Thyroid gland (tissue), 4 donors: Measurements from ENCODE around the gene ITGB2. TPM values are rescaled to one million over a fixed set of nuclear protein-coding genes. Genes with fewer than 3 reads are reported as not detected.

ENCODE experiments used
- DNase-seq, 2 donors: peaks; one replicate each; pipeline ENCODE4 v3.0.0-alpha.2; 2019
- H3K27ac ChIP-seq, 3 donors: fragments of 200-600 bp; sonication (generic); 1 replicate in 2 of 3; 2 replicates in 1 of 3; pipeline ENCODE4 v1.5.1; 2016 to 2019; ENCODE audit warnings: mild to moderate bottlenecking in 1 of 3, moderate library complexity in 1 of 3
- H3K27me3 ChIP-seq: fragments of 200-600 bp; sonication (generic); one replicate; pipeline ENCODE4 v1.5.1; 2019
- H3K36me3 ChIP-seq, 2 donors: fragments of 200-600 bp; sonication (generic); one replicate each; pipeline ENCODE4 v1.5.1; 2016 to 2019
- H3K4me1 ChIP-seq, 2 donors: fragments of 200-600 bp; sonication (generic); one replicate each; pipeline ENCODE4 v1.5.1; 2017 to 2019
- H3K4me3 ChIP-seq, 3 donors: fragments of 200-600 bp; sonication (generic); replicated peaks in 1 of 3; 1 replicate in 2 of 3; 2 replicates in 1 of 3; pipeline ENCODE4 v1.5.1; 2016; ENCODE audit warnings: mild to moderate bottlenecking in 1 of 3
- H3K9me3 ChIP-seq: fragments of 200-600 bp; sonication (generic); one replicate; pipeline ENCODE4 v1.5.1; 2017
- CTCF ChIP-seq, 6 experiments: fragments of 200-600 bp in 3 of 6; fragments of 450-650 bp in 3 of 6; sonication (generic) in 3 of 6; IDR thresholded peaks; one replicate each; pipeline ENCODE4 v1.5.1; 2016 to 2019; ENCODE audit warnings: antibody characterized with exemption in 6 of 6, mild to moderate bottlenecking in 2 of 6, inconsistent platforms in 1 of 6, moderate library complexity in 1 of 6
- POLR2A ChIP-seq, 2 donors: fragments of 450-650 bp; IDR thresholded peaks; one replicate each; pipeline ENCODE4 v1.6.1; 2017; ENCODE audit warnings: antibody characterized with exemption in 2 of 2, mild to moderate bottlenecking in 2 of 2, moderate library complexity in 1 of 2
- WGBS, 2 donors: methylation state at CpG; one replicate each; pipeline ENCODE4 v1.1.5; 2017; 5-methylcytosine and 5-hydroxymethylcytosine counted together
- intact Hi-C: fragments of 100-400 bp; cut with DNase I; formaldehyde crosslinking; loops from one replicate; pipeline ENCODE4 v1.15.1; 2023
- total RNA-seq, 4 donors: library from RNA; depleted of rRNA; stranded (reverse); fragments of >200 nt; gene quantifications; one replicate each; pipeline ENCODE4 v1.2.3, GENCODE V29; 2016

The ITGB2 gene
- total RNA-seq, 4 donors from 2014 or later = 18.4 to 79.4 (median 27.5) TPM

DNA sequence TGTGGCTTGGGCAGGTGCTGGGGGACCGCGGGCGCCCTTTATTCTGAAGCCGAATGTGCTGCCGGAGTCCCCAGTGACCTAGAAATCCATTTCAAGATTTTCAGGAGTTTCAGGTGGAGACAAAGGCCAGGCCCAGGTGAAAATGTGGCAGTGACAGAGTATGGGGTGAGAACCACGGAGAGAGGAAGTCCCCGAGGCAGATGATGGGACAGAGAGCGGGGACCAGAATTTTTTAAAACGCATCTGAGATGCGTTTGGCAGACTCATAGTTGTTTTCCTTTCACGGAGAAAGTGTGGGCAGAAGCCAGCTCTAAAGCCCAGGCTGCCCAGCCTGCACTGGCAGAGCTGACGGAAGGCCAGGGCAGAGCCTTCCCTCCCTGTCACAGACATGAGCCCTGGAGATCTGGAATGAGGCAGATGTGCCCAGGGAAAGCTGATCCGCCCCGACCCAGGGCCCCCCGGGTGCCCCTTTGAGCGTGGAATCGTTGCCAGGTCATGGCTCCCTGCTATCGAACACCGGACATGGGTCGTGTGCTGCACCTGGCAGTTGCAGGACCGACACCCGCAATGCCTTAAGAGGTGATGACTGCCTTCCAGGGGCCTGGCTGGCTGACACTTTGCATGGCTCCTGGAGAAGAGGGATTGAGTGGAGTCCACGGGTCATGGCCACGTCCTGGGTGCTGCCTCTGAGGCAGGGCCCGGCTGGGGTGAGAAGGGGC, 12.7 kb upstream of the ITGB2 start:
- TF ChIP-seq CTCF (IDR thresholded peaks at IDR 0.05) = no peak
- no peak for TF ChIP-seq POLR2A (IDR thresholded peaks at IDR 0.05)
- WGBS, 2 donors = 65 to 77% methylated on average over 20 to 22 of the region's 25 CpGs
- H3K4me3 ChIP-seq = no peak overlapping the region
- intact Hi-C loops = loop anchor here (10.0 kb wide), 1 partner anchor 119 kb away; the partner anchor contains the start of gene SUMO3
- peaks cover 12 to 19% of the 10 kb centered on the region in 2 donors for H3K4me1 ChIP-seq
- H3K27ac ChIP-seq = no peak overlapping the region
- peaks cover 18% of the 10 kb centered on the region for H3K27me3 ChIP-seq
- no peaks in the 10 kb centered on the region for H3K9me3 ChIP-seq
- DNase-seq = no peak
- no peaks in the 10 kb centered on the region for H3K36me3 ChIP-seq

DNA sequence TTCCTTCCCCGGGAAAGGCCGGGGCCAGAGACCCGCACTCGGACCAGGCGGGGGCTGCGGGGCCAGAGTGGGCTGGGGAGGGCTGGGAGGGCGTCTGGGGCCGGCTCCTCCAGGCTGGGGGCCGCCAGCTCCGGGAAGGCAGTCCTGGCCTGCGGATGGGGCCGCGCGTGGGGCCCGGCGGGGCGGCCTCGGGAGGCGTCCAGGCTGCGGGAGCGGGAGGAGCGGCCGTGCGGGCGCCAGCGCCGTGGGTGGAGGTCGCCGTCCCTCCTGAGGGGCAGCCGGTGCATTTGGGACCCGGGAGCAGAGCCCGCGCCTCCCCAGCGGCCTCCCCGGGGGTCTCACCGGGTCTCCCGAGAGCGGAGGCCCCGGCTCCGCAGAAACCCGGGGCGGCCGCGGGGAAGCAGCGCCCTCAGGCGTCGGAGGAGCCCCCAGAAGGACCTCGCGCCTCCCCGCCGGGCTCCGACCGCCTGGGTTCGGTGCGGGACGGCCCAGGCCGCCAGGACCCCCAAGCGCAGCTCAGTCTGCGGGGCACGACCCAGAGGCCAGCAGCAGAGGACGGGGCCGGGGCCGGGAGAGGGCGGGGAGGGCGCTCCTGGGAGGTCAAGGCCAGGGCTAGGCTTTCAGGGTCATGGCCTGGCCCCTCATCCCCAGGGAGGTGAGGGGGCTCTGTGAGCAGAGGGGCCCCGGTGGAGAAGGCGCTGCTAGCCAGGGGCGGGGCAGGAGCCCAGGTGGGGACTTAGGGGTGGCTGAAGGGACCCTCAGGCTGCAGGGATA, 11.9 kb upstream of the ITGB2 start:
- H3K27ac ChIP-seq = no peak overlapping the region
- H3K9me3 ChIP-seq = no peaks in the 10 kb centered on the region
- no peaks in the 10 kb centered on the region for H3K36me3 ChIP-seq
- DNase-seq = no peak
- H3K4me1 ChIP-seq = peaks cover 12 to 26% of the 10 kb centered on the region in 2 donors
- TF ChIP-seq POLR2A (IDR thresholded peaks at IDR 0.05) (no peak), CTCF (IDR thresholded peaks at IDR 0.05) (peak in 3 of 6 experiments; percentile 41 to 51 (median 43))
- intact Hi-C loops = loop anchor here (10.0 kb wide), 1 partner anchor 118 kb away; the partner anchor contains the start of gene SUMO3
- peak overlapping the region in 1 of 3 donors; percentile 32 for H3K4me3 ChIP-seq
- H3K27me3 ChIP-seq = peaks cover 18% of the 10 kb centered on the region
- whole genome bisulfite sequencing, 2 donors = 6 to 25% methylated on average over 4 to 10 of the region's 68 CpGs

DNA sequence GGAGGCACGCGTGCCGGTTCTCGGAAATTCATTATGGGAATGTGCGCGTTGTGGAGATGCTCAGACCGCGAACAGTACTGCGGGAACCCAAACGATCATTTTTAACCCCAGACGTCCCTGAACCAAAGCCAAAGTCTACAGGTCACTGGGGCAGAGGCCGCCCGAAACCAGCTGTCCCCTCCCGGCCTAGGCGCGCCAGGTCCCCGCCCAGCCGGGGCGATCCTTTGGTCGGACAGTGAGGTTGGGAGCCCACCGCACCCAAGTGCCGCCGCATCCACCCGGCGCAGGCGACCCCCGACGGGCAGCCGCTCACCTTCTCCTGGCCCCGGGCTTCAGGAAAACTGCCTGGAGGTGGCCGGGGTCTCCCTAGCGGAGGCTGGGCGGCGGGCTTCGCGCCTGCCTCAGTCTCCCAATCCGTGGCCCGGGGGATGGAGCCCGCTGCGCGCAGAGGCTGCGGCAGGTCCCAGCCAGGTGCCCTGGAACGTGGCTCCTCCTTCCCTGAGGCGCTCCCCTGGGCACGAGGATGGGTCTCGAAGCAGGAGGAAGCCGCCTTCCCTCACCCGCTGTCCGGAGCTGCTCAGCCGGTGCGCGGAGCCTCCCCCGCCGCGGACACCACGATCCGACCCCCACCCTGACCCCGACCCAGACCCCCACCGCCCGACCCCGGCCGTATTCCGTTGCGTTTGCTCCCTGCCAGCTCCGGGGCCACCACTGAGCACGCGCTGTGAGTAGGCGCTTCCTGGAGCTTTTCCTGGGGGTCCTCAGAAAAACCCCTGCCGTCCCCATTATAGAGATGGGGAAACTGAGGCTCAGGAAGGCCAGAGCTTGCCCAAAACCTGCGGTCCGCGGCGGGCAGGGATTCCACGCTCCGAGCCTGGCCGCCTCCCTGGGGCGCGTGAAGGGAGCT, 11.1 kb upstream of the ITGB2 start:
- H3K27me3 ChIP-seq = peaks cover 18% of the 10 kb centered on the region
- H3K27ac ChIP-seq = no peak overlapping the region
- intact Hi-C loops = loop anchor here (10.0 kb wide), 1 partner anchor 117 kb away; the partner anchor contains the start of gene SUMO3

GRCh38 chr21:44931137-44931500, 10.4 kb upstream of the ITGB2 start:
- intact Hi-C loops = loop anchor here (10.0 kb wide), 1 partner anchor 116 kb away; the partner anchor contains the start of gene SUMO3
- no peak for DNase-seq
- H3K9me3 ChIP-seq = no peaks in the 10 kb centered on the region
- no peak overlapping the region for H3K4me3 ChIP-seq
- no peak overlapping the region for H3K27ac ChIP-seq
- WGBS, 2 donors = 3 to 4% methylated on average over 16 to 19 of the region's 19 CpGs
- peaks cover 12 to 35% of the 10 kb centered on the region in 2 donors for H3K4me1 ChIP-seq
- H3K36me3 ChIP-seq = no peaks in the 10 kb centered on the region
- TF ChIP-seq POLR2A (IDR thresholded peaks at IDR 0.05) (no peak), CTCF (IDR thresholded peaks at IDR 0.05) (no peak)
- H3K27me3 ChIP-seq = peaks cover 18% of the 10 kb centered on the region

More for the DNA sequence above, 11.1 kb upstream of the ITGB2 start:
- H3K36me3 ChIP-seq = no peaks in the 10 kb centered on the region
- DNase-seq = no peak
- H3K4me1 ChIP-seq = peaks cover 12 to 35% of the 10 kb centered on the region in 2 donors
- TF ChIP-seq CTCF (IDR thresholded peaks at IDR 0.05) (no peak), POLR2A (IDR thresholded peaks at IDR 0.05) (no peak)
- WGBS, 2 donors = 3% methylated on average over 13 of the region's 78 CpGs; no CpG with 5 or more reads in 1 of the 2 donors
- no peaks in the 10 kb centered on the region for H3K9me3 ChIP-seq
- peak overlapping the region in 1 of 3 donors; percentile 32 for H3K4me3 ChIP-seq
